Activated naive CD4-positive, alpha-beta T cell treated with anti-CD3 and anti-CD28 coated beads, Interleukin-2, amount 50 U/mL, for 72 hours (primary cell): Measurements from ENCODE around the gene SCN8A. TPM values are rescaled to one million over a fixed set of nuclear protein-coding genes. Genes with fewer than 3 reads are reported as not detected.
"Not testable (repeated sequence)": the region's sequence is repeated elsewhere in the genome, so short reads cannot be mapped to it uniquely, and the experiment has no call there.

Source experiments
- ATAC-seq, 2 donors: fragments of 150-1000 bp; cut with Tn5 transposase; 2 replicates each; pipeline ENCODE4 v1.10.0; 2021; ENCODE audit warnings: mild to moderate bottlenecking in 2 of 2, moderate library complexity in 2 of 2
- DNase-seq, 2 donors: peaks; one replicate each; pipeline ENCODE4 v3.0.0; 2021 to 2022; ENCODE audit warnings: low spot score in 2 of 2
- H3K27ac Mint-ChIP-seq, 2 donors: one replicate each; pipeline ENCODE4 v1.8.0; 2022; ENCODE audit warnings: mild to moderate bottlenecking in 2 of 2, mixed read lengths in 2 of 2
- H3K36me3 Mint-ChIP-seq, 2 donors: one replicate each; pipeline ENCODE4 v1.8.0; 2022; ENCODE audit warnings: mixed read lengths in 2 of 2
- H3K9me3 Mint-ChIP-seq, 2 donors: one replicate each; pipeline ENCODE4 v1.8.0; 2022; ENCODE audit warnings: mixed read lengths in 2 of 2
- total RNA-seq, 2 donors: library from RNA; stranded (reverse); gene quantifications; one replicate each; pipeline ENCODE4 v1.2.3, GENCODE V29; 2022

SCN8A gene
- total RNA-seq, 2 donors from 2014 or later, result 0.84 to 1.5 TPM

GRCh38 chr12:51759695-51760094 is 168.7 kb downstream of the SCN8A start:
- Mint-ChIP-seq H3K27ac (no peak overlapping the region), H3K36me3 (no peaks in the 10 kb centered on the region), H3K9me3 (no peaks in the 10 kb centered on the region)
- DNase-seq, result no peak
- ATAC-seq, result no peak

- DNase-seq (no peak), ATAC-seq (no peak)
- H3K27ac Mint-ChIP-seq, result no peak overlapping the region
- H3K9me3 Mint-ChIP-seq, result no peaks in the 10 kb centered on the region
- no peaks in the 10 kb centered on the region for H3K36me3 Mint-ChIP-seq
Observed at GRCh38 chr12:51760231-51760630, 169.2 kb downstream of the SCN8A start.

GRCh38 chr12:51763743-51764142 is 172.7 kb downstream of the SCN8A start:
- DNase-seq (no peak), ATAC-seq (no peak)
- Mint-ChIP-seq H3K27ac (no peak overlapping the region), H3K36me3 (no peaks in the 10 kb centered on the region), H3K9me3 (no peaks in the 10 kb centered on the region)

- ATAC-seq (no peak), DNase-seq (no peak)
- Mint-ChIP-seq H3K9me3 (no peaks in the 10 kb centered on the region), H3K27ac (no peak overlapping the region), H3K36me3 (no peaks in the 10 kb centered on the region)
Observed at GRCh38 chr12:51766067-51766676, 175.1 kb downstream of the SCN8A start.

- Mint-ChIP-seq H3K9me3 (no peaks in the 10 kb centered on the region), H3K27ac (no peak overlapping the region), H3K36me3 (no peaks in the 10 kb centered on the region)
- ATAC-seq (no peak), DNase-seq (no peak)
Observed at GRCh38 chr12:51771008-51771407, 180.0 kb downstream of the SCN8A start.

GRCh38 chr12:51773145-51773869 is 182.3 kb downstream of the SCN8A start:
- Mint-ChIP-seq H3K36me3 (no peaks in the 10 kb centered on the region), H3K27ac (no peak overlapping the region), H3K9me3 (no peaks in the 10 kb centered on the region)
- ATAC-seq (no peak), DNase-seq (no peak)

GRCh38 chr12:51774933-51775332 is 183.9 kb downstream of the SCN8A start:
- no peak overlapping the region for H3K27ac Mint-ChIP-seq

GRCh38 chr12:51777457-51777856 is 186.4 kb downstream of the SCN8A start:
- H3K36me3 Mint-ChIP-seq, result no peaks in the 10 kb centered on the region
- H3K9me3 Mint-ChIP-seq, result no peaks in the 10 kb centered on the region
- H3K27ac Mint-ChIP-seq, result no peak overlapping the region
- DNase-seq, result no peak
- ATAC-seq, result no peak

More at GRCh38 chr12:51774933-51775332, 183.9 kb downstream of the SCN8A start:
- no peak for DNase-seq
- no peaks in the 10 kb centered on the region for H3K9me3 Mint-ChIP-seq
- H3K36me3 Mint-ChIP-seq, result no peaks in the 10 kb centered on the region
- no peak for ATAC-seq

- H3K9me3 Mint-ChIP-seq, result no peaks in the 10 kb centered on the region
- DNase-seq, result no peak
- no peaks in the 10 kb centered on the region for H3K36me3 Mint-ChIP-seq
- no peak for ATAC-seq
- no peak overlapping the region for H3K27ac Mint-ChIP-seq
Observed at GRCh38 chr12:51777973-51778372, 186.9 kb downstream of the SCN8A start.

- no peaks in the 10 kb centered on the region for H3K9me3 Mint-ChIP-seq
- H3K27ac Mint-ChIP-seq, result no peak overlapping the region
- DNase-seq (no peak), ATAC-seq (no peak)
- H3K36me3 Mint-ChIP-seq, result no peaks in the 10 kb centered on the region
Observed at GRCh38 chr12:51779876-51780275, 188.8 kb downstream of the SCN8A start.

- Mint-ChIP-seq H3K9me3 (no peaks in the 10 kb centered on the region), H3K27ac (no peak overlapping the region), H3K36me3 (no peaks in the 10 kb centered on the region)
- DNase-seq, result no peak
- ATAC-seq, result no peak
Observed at GRCh38 chr12:51784688-51785087, 193.7 kb downstream of the SCN8A start.

GRCh38 chr12:51785906-51786305 is 194.9 kb downstream of the SCN8A start:
- no peaks in the 10 kb centered on the region for H3K9me3 Mint-ChIP-seq
- no peak for ATAC-seq
- no peaks in the 10 kb centered on the region for H3K36me3 Mint-ChIP-seq
- no peak overlapping the region for H3K27ac Mint-ChIP-seq
- DNase-seq, result no peak

- Mint-ChIP-seq H3K9me3 (no peaks in the 10 kb centered on the region), H3K27ac (no peak overlapping the region)
Observed at GRCh38 chr12:51788876-51789275, 197.8 kb downstream of the SCN8A start.

GRCh38 chr12:51792417-51792816 is 201.4 kb downstream of the SCN8A start:
- ATAC-seq, result no peak
- H3K27ac Mint-ChIP-seq, result no peak overlapping the region
- no peaks in the 10 kb centered on the region for H3K9me3 Mint-ChIP-seq
- no peaks in the 10 kb centered on the region for H3K36me3 Mint-ChIP-seq
- DNase-seq, result no peak

More at GRCh38 chr12:51788876-51789275, 197.8 kb downstream of the SCN8A start:
- DNase-seq (no peak), ATAC-seq (no peak)
- no peaks in the 10 kb centered on the region for H3K36me3 Mint-ChIP-seq

- Mint-ChIP-seq H3K9me3 (no peaks in the 10 kb centered on the region), H3K36me3 (no peaks in the 10 kb centered on the region), H3K27ac (no peak overlapping the region)
- ATAC-seq, result no peak
- DNase-seq, result no peak
Observed at GRCh38 chr12:51793201-51793600, 202.2 kb downstream of the SCN8A start.

- Mint-ChIP-seq H3K36me3 (no peaks in the 10 kb centered on the region), H3K9me3 (no peaks in the 10 kb centered on the region), H3K27ac (no peak overlapping the region)
- no peak for DNase-seq
- no peak for ATAC-seq
Observed at GRCh38 chr12:51797301-51797700, 206.3 kb downstream of the SCN8A start.

- H3K36me3 Mint-ChIP-seq, H3K27ac Mint-ChIP-seq, DNase-seq, ATAC-seq, H3K9me3 Mint-ChIP-seq: not testable (repeated sequence)
Observed at GRCh38 chr12:51798051-51798450, 207.0 kb downstream of the SCN8A start.

GRCh38 chr12:51798501-51798900 is 207.5 kb downstream of the SCN8A start:
- Mint-ChIP-seq H3K9me3 (no peaks in the 10 kb centered on the region), H3K27ac (no peak overlapping the region), H3K36me3 (no peaks in the 10 kb centered on the region)
- no peak for DNase-seq
- no peak for ATAC-seq
